GM12873 (cell line): ENCODE results near the gene AMZ2.

Experiments
- CTCF ChIP-seq: IDR thresholded peaks from 2 replicates; pipeline ENCODE4 v1.5.1; 2012; ENCODE audit warnings: low read depth, mild to moderate bottlenecking, moderate library complexity, low read length, control low read depth; ENCODE audit not compliant: insufficient read depth; ENCODE audit errors: missing control alignments

Gene AMZ2

GRCh38 chr17:68290955-68291835 is 43.4 kb downstream of the AMZ2 start, which contains the start of the genes ARSG and SLC16A6:
TSS of gene ARSG (plus strand) at chr17:68291495. CDS start at chr17:68307494, 15,999 bp downstream.
TSS of gene SLC16A6 (minus strand) at chr17:68291127. CDS start at chr17:68278320, 12,807 bp downstream.
- no peak for TF ChIP-seq CTCF

- TF ChIP-seq CTCF, result no peak
These were observed 44.2 kb downstream of the AMZ2 start for GRCh38 chr17:68291836-68292688.

GRCh38 chr17:68292689-68293040 is 44.8 kb downstream of the AMZ2 start:
- TF ChIP-seq CTCF, result no peak

GRCh38 chr17:68293490-68294195 is 45.8 kb downstream of the AMZ2 start:
- no peak for TF ChIP-seq CTCF

- no peak for TF ChIP-seq CTCF
These were observed 46.3 kb downstream of the AMZ2 start for GRCh38 chr17:68294196-68294555.

- TF ChIP-seq CTCF, result no peak
These were observed 46.8 kb downstream of the AMZ2 start for GRCh38 chr17:68294617-68295016.

- no peak for TF ChIP-seq CTCF
These were observed 47.2 kb downstream of the AMZ2 start for GRCh38 chr17:68295086-68295485.
